Left ventricle myocardium inferior (tissue), 1 donor: Measurements from ENCODE around the gene HSPB3. TPM values are rescaled to one million over a fixed set of nuclear protein-coding genes. Genes with fewer than 3 reads are reported as not detected.

Source experiments
- DNase-seq: peaks from one replicate; pipeline ENCODE4 v3.0.0-alpha.2; 2020
- H3K27ac ChIP-seq: fragments of 200-600 bp; replicated peaks from 2 replicates; pipeline ENCODE4 v1.8.0; 2021
- H3K27me3 ChIP-seq: fragments of 200-600 bp; 2 replicates; pipeline ENCODE4 v1.8.0; 2021; ENCODE audit warnings: low read depth
- H3K36me3 ChIP-seq: fragments of 200-600 bp; 2 replicates; pipeline ENCODE4 v1.8.0; 2021
- H3K4me1 ChIP-seq: fragments of 200-600 bp; 2 replicates; pipeline ENCODE4 v1.8.0; 2021
- H3K4me3 ChIP-seq: fragments of 200-600 bp; 2 replicates; pipeline ENCODE4 v1.8.0; 2021; ENCODE audit warnings: mild to moderate bottlenecking, moderate library complexity
- H3K9me3 ChIP-seq: fragments of 200-600 bp; replicated peaks from 2 replicates; pipeline ENCODE4 v1.8.0; 2021
- intact Hi-C: fragments of 100-400 bp; cut with micrococcal nuclease; formaldehyde crosslinking; loops from one replicate; pipeline ENCODE4 v1.11.0; 2022
- total RNA-seq: library from RNA; stranded (reverse); fragmentation: NEBNext Ultra II Directional; extraction: Animal tissue kit (Norgen Biotek cat#: 25700); gene quantifications from one replicate; pipeline ENCODE4 v1.2.1, GENCODE V29; 2021
- TF ChIP-seq, protein P1 (sequence below): fragments of 200-600 bp; IDR thresholded peaks from 2 replicates; pipeline ENCODE4 v1.8.0; 2021; ENCODE audit warnings: antibody characterized with exemption, mild to moderate bottlenecking, borderline replicate concordance
- donor health status: DM: no; HTN: yes; CAD: no; lungs with severe emphysema.

Gene HSPB3
- total RNA-seq, 1 donor from 2014 or later = 418 TPM

DNA sequence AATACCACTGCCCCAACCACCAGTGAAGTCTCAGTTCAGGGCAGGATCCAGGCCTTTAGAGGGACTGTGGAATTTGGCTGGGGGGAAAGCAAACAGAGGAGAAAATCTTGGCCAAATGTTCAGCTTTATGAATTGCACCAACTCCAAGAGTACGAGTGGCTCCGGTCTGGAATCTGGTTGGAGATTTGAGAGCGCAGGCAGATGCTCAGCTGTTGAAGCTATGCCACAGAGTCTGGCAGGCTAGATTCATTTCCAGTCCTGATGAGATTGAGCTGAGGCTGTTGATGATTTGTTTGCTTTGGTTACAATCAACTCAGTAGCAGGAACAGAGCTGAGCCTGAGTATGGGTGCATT, 9.1 kb upstream of the HSPB3 start:
- Histone ChIP-seq H3K4me1 (peaks cover 27% of the 10 kb centered on the region), H3K27ac (peak overlapping the region; percentile 81), H3K9me3 (no peaks in the 10 kb centered on the region), H3K27me3 (no peaks in the 10 kb centered on the region), H3K4me3 (no peak overlapping the region), H3K36me3 (no peaks in the 10 kb centered on the region)
- intact Hi-C loops = no loop called here
- DNase-seq = peak; percentile 36
- TF ChIP-seq, protein P1, sequence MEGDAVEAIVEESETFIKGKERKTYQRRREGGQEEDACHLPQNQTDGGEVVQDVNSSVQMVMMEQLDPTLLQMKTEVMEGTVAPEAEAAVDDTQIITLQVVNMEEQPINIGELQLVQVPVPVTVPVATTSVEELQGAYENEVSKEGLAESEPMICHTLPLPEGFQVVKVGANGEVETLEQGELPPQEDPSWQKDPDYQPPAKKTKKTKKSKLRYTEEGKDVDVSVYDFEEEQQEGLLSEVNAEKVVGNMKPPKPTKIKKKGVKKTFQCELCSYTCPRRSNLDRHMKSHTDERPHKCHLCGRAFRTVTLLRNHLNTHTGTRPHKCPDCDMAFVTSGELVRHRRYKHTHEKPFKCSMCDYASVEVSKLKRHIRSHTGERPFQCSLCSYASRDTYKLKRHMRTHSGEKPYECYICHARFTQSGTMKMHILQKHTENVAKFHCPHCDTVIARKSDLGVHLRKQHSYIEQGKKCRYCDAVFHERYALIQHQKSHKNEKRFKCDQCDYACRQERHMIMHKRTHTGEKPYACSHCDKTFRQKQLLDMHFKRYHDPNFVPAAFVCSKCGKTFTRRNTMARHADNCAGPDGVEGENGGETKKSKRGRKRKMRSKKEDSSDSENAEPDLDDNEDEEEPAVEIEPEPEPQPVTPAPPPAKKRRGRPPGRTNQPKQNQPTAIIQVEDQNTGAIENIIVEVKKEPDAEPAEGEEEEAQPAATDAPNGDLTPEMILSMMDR = no peak

DNA sequence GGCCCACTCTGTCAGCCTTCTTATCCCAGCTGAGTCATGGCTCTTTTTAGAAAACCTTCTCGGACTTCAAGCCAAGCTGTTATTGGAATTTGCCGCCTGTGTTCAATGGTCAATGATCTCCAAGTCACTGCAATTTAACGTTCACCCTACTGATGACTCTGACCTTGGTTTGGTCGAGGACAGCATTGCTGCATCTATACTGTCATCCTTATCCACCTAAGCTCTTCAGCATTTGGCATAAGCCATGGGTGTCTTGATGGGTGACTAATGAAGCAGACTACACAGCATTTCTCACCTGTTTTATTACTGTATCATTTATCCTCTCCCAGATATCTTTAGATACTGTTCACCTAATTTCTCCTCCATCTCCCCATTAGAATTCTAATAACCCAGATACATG, 5.6 kb upstream of the HSPB3 start:
- Histone ChIP-seq H3K36me3 (no peaks in the 10 kb centered on the region), H3K4me3 (no peak overlapping the region), H3K27ac (no peak overlapping the region), H3K4me1 (peaks cover 37% of the 10 kb centered on the region), H3K27me3 (no peaks in the 10 kb centered on the region), H3K9me3 (no peaks in the 10 kb centered on the region)
- DNase-seq = no peak
- TF ChIP-seq, protein P1 = no peak
- intact Hi-C loops = no loop called here

DNA sequence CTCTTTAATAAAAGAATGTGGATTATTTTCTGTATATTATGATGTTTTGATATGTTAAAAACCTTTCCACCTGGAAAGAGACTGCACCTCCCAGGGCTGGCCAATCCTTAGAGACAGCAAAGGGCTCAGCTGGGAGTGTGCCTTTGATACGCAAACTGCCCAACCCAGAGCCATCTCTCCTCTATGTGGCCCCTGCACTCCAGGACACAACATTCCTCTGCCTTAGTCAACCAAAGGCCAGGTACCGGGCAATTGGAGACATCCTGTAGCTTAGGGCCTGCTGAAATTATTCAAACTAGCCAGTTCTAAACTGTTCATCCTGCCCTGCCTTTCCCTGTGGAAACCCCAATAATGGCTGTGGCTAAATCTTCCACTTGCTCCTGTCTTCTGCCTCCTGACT, 5.0 kb upstream of the HSPB3 start:
- Histone ChIP-seq H3K27me3 (no peaks in the 10 kb centered on the region), H3K36me3 (no peaks in the 10 kb centered on the region), H3K4me1 (peaks cover 39% of the 10 kb centered on the region), H3K9me3 (no peaks in the 10 kb centered on the region), H3K27ac (no peak overlapping the region), H3K4me3 (no peak overlapping the region)
- intact Hi-C loops = no loop called here
- TF ChIP-seq, protein P1 = no peak
- DNase-seq = no peak

DNA sequence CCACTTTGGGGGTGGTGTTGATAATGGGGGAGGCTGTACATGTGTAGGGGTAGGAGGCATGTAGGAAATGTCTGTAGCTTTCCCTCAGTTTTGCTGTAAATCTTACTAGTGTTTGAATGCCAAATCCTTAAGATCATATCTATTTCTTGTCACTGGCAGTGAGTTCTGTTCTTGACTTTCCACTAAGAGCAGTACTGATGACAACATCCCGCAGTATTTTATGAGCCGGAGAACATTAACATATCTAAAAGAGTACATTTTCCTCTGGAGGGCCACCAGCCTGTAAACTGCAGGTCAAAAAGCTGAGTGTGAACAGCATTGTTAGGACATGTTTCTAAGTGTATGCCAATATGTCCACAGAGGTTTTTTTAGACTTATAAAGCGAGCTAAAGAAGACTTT, 2.5 kb upstream of the HSPB3 start:
- TF ChIP-seq, protein P1 = no peak
- Histone ChIP-seq H3K4me3 (no peak overlapping the region), H3K36me3 (no peaks in the 10 kb centered on the region), H3K27ac (peak overlapping the region; percentile 46), H3K4me1 (peaks cover 22% of the 10 kb centered on the region), H3K27me3 (no peaks in the 10 kb centered on the region), H3K9me3 (no peaks in the 10 kb centered on the region)
- DNase-seq = no peak
- intact Hi-C loops = no loop called here

DNA sequence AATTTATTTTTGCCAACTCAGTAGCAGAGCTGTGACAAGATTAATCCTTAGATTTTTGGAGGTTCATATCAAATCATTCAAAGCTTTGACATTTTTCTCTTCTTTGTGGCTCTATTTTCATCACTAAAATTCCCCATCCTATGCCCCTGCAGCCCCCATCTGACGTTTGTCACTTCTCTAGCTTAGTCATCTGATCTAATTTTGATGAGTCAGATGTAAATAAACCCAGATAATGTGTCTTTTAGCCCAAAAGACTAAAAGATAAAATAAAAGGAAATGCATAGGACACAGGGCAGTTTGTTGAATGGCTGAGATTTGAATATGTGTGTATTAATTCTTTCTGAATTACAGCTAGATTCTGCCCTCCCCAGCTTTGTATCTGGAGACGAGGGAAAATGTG, 897 bp upstream of the HSPB3 start:
- intact Hi-C loops = no loop called here
- no peaks in the 10 kb centered on the region for H3K9me3 ChIP-seq
- H3K4me1 ChIP-seq = peaks cover 24% of the 10 kb centered on the region
- no peak overlapping the region for H3K4me3 ChIP-seq
- H3K36me3 ChIP-seq = no peaks in the 10 kb centered on the region
- H3K27ac ChIP-seq = peak overlapping the region; percentile 91
- no peaks in the 10 kb centered on the region for H3K27me3 ChIP-seq
- DNase-seq = no peak
- TF ChIP-seq, protein P1 = no peak
